Keratinocyte (primary cell): ENCODE measurements around the gene FHIT. TPM values are rescaled to one million over a fixed set of nuclear protein-coding genes. Genes with fewer than 3 reads are reported as not detected.

Experiments used
- DNase-seq: peaks from one replicate; pipeline ENCODE4 v3.0.0-alpha.2; 2011; ENCODE audit warnings: low read depth, missing footprints, low spot score
- FAIRE-seq: peaks from 2 replicates; lab custom pipeline; 2011; peaks lifted over from hg19 to GRCh38; lab: Jason Lieb, UNC
- H2AFZ ChIP-seq: 2 replicates; pipeline ENCODE4 v1.6.0; 2012; ENCODE audit warnings: low read length, control low read depth, inconsistent platforms; ENCODE audit not compliant: control insufficient read depth
- H3K27ac ChIP-seq: 2 replicates; pipeline ENCODE4 v1.5.1; 2011; ENCODE audit warnings: low read length; ENCODE audit not compliant: control insufficient read depth, insufficient read depth
- H3K27me3 ChIP-seq: 3 replicates; pipeline ENCODE4 v1.6.0; 2011; ENCODE audit warnings: low read length; ENCODE audit not compliant: control insufficient read depth, insufficient read depth; ENCODE audit errors: extremely low read depth
- H3K36me3 ChIP-seq, 2 experiments: 2 replicates in 1 of 2; 3 replicates in 1 of 2; pipeline ENCODE4 v1.5.1; 2011; ENCODE audit warnings: low read length in 2 of 2, mild to moderate bottlenecking in 1 of 2; ENCODE audit not compliant: control insufficient read depth in 2 of 2, insufficient read depth in 2 of 2; ENCODE audit errors: extremely low read depth in 1 of 2
- H3K4me1 ChIP-seq: 3 replicates; pipeline ENCODE4 v1.5.1; 2011; ENCODE audit warnings: low read length; ENCODE audit not compliant: control insufficient read depth, insufficient read depth; ENCODE audit errors: extremely low read depth
- H3K4me2 ChIP-seq: 3 replicates; pipeline ENCODE4 v1.6.0; 2011; ENCODE audit warnings: low read depth, low read length; ENCODE audit not compliant: control insufficient read depth, insufficient read depth; ENCODE audit errors: extremely low read depth
- H3K4me3 ChIP-seq, 3 experiments: fragments of 200-600 bp in 1 of 3; sonication (generic) in 1 of 3; 2 replicates in 2 of 3; 3 replicates in 1 of 3; pipeline ENCODE4 v1.5.1; 2011 to 2016; ENCODE audit warnings: low read length in 3 of 3, mild to moderate bottlenecking in 3 of 3, control low read depth in 2 of 3, inconsistent platforms in 1 of 3, low read depth in 1 of 3, mixed read lengths in 1 of 3, mixed run types in 1 of 3, moderate library complexity in 1 of 3; ENCODE audit not compliant: control insufficient read depth in 2 of 3, insufficient read depth in 2 of 3; ENCODE audit errors: extremely low read depth in 1 of 3
- H3K79me2 ChIP-seq: 2 replicates; pipeline ENCODE4 v1.6.0; 2012; ENCODE audit warnings: low read length; ENCODE audit not compliant: control insufficient read depth, insufficient read depth
- H3K9ac ChIP-seq: 3 replicates; pipeline ENCODE4 v1.6.0; 2011; ENCODE audit warnings: low read length; ENCODE audit not compliant: control insufficient read depth, insufficient read depth; ENCODE audit errors: extremely low read depth
- H3K9me1 ChIP-seq: 3 replicates; pipeline ENCODE4 v1.6.0; 2011; ENCODE audit warnings: low read length; ENCODE audit not compliant: control insufficient read depth, insufficient read depth; ENCODE audit errors: extremely low read depth
- H3K9me3 ChIP-seq: 2 replicates; pipeline ENCODE4 v1.5.1; 2012; ENCODE audit warnings: low read depth, low read length; ENCODE audit not compliant: control insufficient read depth
- H4K20me1 ChIP-seq: 3 replicates; pipeline ENCODE4 v1.6.0; 2011; ENCODE audit warnings: low read length; ENCODE audit not compliant: control insufficient read depth, insufficient read depth; ENCODE audit errors: extremely low read depth
- EZH2 ChIP-seq: IDR thresholded peaks from one replicate; pipeline ENCODE4 v1.6.1; 2012; ENCODE audit warnings: inconsistent platforms, mild to moderate bottlenecking, low read length, moderate library complexity
- dilution Hi-C: fragments of 300-500 bp; cut with MboI; formaldehyde crosslinking; loops from one replicate; pipeline ENCODE4 v1.7.0; 2020; ENCODE audit warnings: low sequenced_read_pairs; ENCODE audit not compliant: extremely low pct_ligation_motif_present
- polyA plus RNA-seq, 5 experiments: library from polyadenylated mRNA; depleted of rRNA in 3 of 5; stranded (reverse) in 3 of 5; stranded (forward) in 1 of 5; unstranded in 1 of 5; fragments of >200 nt; gene quantifications; 1 replicate in 1 of 5; 2 replicates in 3 of 5; 3 replicates in 1 of 5; pipeline versions ENCODE4 v1.2.1 to v1.2.3, GENCODE V29; 2011 to 2012; ENCODE audit warnings: missing spikeins in 2 of 5, low read depth in 1 of 5, low replicate concordance in 1 of 5
- TF ChIP-seq, protein P1 (sequence below), 3 experiments: IDR thresholded peaks in 1 of 3; conservative IDR thresholded peaks in 1 of 3; optimal IDR thresholded peaks in 1 of 3; 2 replicates in 2 of 3; 3 replicates in 1 of 3; pipeline versions ENCODE3 to v1.5.1; 2011; ENCODE audit warnings: low read length in 3 of 3, mild to moderate bottlenecking in 3 of 3, moderate library complexity in 2 of 3, control low read depth in 1 of 3, inconsistent platforms in 1 of 3; ENCODE audit not compliant: insufficient read depth in 2 of 3; ENCODE audit errors: extremely low read depth in 1 of 3

The FHIT gene
- polyA plus RNA-seq, 1 donor (not counting 4 experiments of a cell fraction or from before 2014, with no cell fraction given) = 2.2 TPM

DNA sequence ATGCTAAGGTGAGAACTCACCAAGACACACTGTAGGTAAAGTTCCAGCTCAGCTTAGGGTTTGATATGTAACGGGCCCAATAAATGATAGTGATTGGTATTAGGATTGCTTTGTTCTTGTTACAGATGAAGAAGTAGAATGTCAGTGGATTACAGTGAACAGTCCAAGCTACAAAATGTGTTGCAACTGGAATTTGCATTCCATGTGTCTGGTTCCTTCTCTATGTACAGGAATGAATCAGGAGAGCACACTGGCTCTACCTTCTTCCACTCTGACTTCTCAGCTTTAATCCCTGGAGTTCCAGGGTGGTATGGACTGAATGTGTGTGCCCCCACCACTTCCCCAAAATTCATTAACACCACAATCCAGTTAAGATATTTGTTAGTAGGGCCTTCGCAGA, 1471.0 kb downstream of the FHIT start:
- Histone ChIP-seq H4K20me1 (no peaks in the 10 kb centered on the region), H3K36me3 (no peaks in the 10 kb centered on the region), H3K4me2 (no peak overlapping the region), H2AFZ (no peak overlapping the region), H3K27ac (no peak overlapping the region), H3K27me3 (no peaks in the 10 kb centered on the region), H3K4me1 (no peaks in the 10 kb centered on the region), H3K79me2 (no peaks in the 10 kb centered on the region), H3K9me3 (no peaks in the 10 kb centered on the region), H3K9ac (no peak overlapping the region), H3K4me3 (no peak overlapping the region), H3K9me1 (no peaks in the 10 kb centered on the region)
- TF ChIP-seq, protein P1, sequence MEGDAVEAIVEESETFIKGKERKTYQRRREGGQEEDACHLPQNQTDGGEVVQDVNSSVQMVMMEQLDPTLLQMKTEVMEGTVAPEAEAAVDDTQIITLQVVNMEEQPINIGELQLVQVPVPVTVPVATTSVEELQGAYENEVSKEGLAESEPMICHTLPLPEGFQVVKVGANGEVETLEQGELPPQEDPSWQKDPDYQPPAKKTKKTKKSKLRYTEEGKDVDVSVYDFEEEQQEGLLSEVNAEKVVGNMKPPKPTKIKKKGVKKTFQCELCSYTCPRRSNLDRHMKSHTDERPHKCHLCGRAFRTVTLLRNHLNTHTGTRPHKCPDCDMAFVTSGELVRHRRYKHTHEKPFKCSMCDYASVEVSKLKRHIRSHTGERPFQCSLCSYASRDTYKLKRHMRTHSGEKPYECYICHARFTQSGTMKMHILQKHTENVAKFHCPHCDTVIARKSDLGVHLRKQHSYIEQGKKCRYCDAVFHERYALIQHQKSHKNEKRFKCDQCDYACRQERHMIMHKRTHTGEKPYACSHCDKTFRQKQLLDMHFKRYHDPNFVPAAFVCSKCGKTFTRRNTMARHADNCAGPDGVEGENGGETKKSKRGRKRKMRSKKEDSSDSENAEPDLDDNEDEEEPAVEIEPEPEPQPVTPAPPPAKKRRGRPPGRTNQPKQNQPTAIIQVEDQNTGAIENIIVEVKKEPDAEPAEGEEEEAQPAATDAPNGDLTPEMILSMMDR (optimal IDR thresholded peaks at IDR 0.05 in 1 of 3, IDR thresholded peaks at IDR 0.05 in 1 of 3, conservative IDR thresholded peaks at IDR 0.05 in 1 of 3; ENCODE audit: extremely low read depth in 1 of 3, insufficient read depth in 2 of 3, low read length in 3 of 3) = no peak
- TF ChIP-seq EZH2 = no peak
- dilution Hi-C loops = no loop called here
- DNase-seq (no peak), FAIRE-seq (no peak)

DNA sequence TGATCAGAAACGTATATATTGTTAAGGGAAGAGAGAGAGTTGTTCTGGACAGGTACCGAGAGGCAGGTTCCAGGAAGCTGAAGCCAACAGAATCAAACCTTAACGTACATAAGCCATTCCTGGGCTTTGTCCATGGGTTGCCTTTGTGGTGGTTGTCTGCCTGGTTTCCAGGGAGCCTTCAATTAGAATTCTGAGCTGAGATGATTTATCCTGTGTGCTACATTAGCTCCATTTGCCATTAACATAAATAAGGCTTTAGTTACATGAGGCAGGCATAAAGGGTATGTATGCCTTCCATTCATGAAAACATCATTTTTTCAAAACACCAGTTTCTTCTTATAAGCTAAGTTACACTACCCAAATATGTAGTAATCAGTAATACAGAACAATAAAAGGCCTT, 1472.0 kb downstream of the FHIT start:
- Histone ChIP-seq H3K4me1 (no peaks in the 10 kb centered on the region), H3K79me2 (no peaks in the 10 kb centered on the region), H4K20me1 (no peaks in the 10 kb centered on the region), H3K4me2 (no peak overlapping the region), H3K9ac (no peak overlapping the region), H3K4me3 (no peak overlapping the region), H2AFZ (no peak overlapping the region), H3K9me3 (no peaks in the 10 kb centered on the region), H3K36me3 (no peaks in the 10 kb centered on the region), H3K27me3 (no peaks in the 10 kb centered on the region), H3K27ac (no peak overlapping the region), H3K9me1 (no peaks in the 10 kb centered on the region)
- DNase-seq (no peak), FAIRE-seq (no peak)
- TF ChIP-seq, protein P1 (optimal IDR thresholded peaks at IDR 0.05 in 1 of 3, IDR thresholded peaks at IDR 0.05 in 1 of 3, conservative IDR thresholded peaks at IDR 0.05 in 1 of 3; ENCODE audit: extremely low read depth in 1 of 3, insufficient read depth in 2 of 3, low read length in 3 of 3) = no peak
- TF ChIP-seq EZH2 = no peak
- dilution Hi-C loops = no loop called here
